IPS DF 19.7 (cell line): ENCODE results near the gene NAA20.

Experiments used
- DNase-seq: peaks from one replicate; pipeline ENCODE4 v3.0.0-alpha.2; 2013; ENCODE audit warnings: low read depth, low spot score

Gene NAA20

GRCh38 chr20:20019123-20019522, 2.0 kb downstream of the NAA20 start:
- DNase-seq, result no peak

GRCh38 chr20:20020908-20021307, 3.7 kb downstream of the NAA20 start:
- DNase-seq, result no peak

GRCh38 chr20:20021835-20022234, 4.7 kb downstream of the NAA20 start:
- no peak for DNase-seq

GRCh38 chr20:20022498-20022897, 5.3 kb downstream of the NAA20 start:
- DNase-seq, result no peak

GRCh38 chr20:20023395-20023794, 6.2 kb downstream of the NAA20 start:
- DNase-seq, result no peak

GRCh38 chr20:20024942-20025341, 7.8 kb downstream of the NAA20 start:
- DNase-seq, result no peak

- no peak for DNase-seq
Observed at GRCh38 chr20:20027284-20027683, 10.1 kb downstream of the NAA20 start.

GRCh38 chr20:20031790-20032189, 14.6 kb downstream of the NAA20 start:
- DNase-seq, result no peak

GRCh38 chr20:20034486-20034885, 17.3 kb downstream of the NAA20 start:
- no peak for DNase-seq

GRCh38 chr20:20036756-20037155, 19.6 kb downstream of the NAA20 start:
- no peak for DNase-seq

- no peak for DNase-seq
Observed at GRCh38 chr20:20037960-20038359, 20.8 kb downstream of the NAA20 start.

GRCh38 chr20:20038586-20038985, 21.4 kb downstream of the NAA20 start:
- DNase-seq, result no peak

- no peak for DNase-seq
Observed at GRCh38 chr20:20039752-20040387, 22.7 kb downstream of the NAA20 start.

GRCh38 chr20:20051767-20052073, 34.6 kb downstream of the NAA20 start:
- DNase-seq, result no peak

- DNase-seq, result peak; percentile 86
Observed at GRCh38 chr20:20052074-20052970, 35.2 kb downstream of the NAA20 start, which contains the start of the genes CFAP61 and CRNKL1. TSS of gene CFAP61 (plus strand) at chr20:20052532. CDS start at chr20:20056654, 4,122 bp downstream. TSS of gene CRNKL1 (minus strand) at chr20:20052466. CDS start at chr20:20052342, 124 bp downstream.

- DNase-seq, result no peak
Observed at GRCh38 chr20:20060234-20060998, 43.3 kb downstream of the NAA20 start.

- no peak for DNase-seq
Observed at GRCh38 chr20:20063941-20064702, 47.0 kb downstream of the NAA20 start.

GRCh38 chr20:20065361-20065760, 48.2 kb downstream of the NAA20 start:
- DNase-seq, result no peak

- DNase-seq, result no peak
Observed at GRCh38 chr20:20070871-20071726, 53.9 kb downstream of the NAA20 start.

- no peak for DNase-seq
Observed at GRCh38 chr20:20073801-20074371, 56.7 kb downstream of the NAA20 start.
